Measurements from ENCODE around the gene TENT5C.

The TENT5C gene

DNA sequence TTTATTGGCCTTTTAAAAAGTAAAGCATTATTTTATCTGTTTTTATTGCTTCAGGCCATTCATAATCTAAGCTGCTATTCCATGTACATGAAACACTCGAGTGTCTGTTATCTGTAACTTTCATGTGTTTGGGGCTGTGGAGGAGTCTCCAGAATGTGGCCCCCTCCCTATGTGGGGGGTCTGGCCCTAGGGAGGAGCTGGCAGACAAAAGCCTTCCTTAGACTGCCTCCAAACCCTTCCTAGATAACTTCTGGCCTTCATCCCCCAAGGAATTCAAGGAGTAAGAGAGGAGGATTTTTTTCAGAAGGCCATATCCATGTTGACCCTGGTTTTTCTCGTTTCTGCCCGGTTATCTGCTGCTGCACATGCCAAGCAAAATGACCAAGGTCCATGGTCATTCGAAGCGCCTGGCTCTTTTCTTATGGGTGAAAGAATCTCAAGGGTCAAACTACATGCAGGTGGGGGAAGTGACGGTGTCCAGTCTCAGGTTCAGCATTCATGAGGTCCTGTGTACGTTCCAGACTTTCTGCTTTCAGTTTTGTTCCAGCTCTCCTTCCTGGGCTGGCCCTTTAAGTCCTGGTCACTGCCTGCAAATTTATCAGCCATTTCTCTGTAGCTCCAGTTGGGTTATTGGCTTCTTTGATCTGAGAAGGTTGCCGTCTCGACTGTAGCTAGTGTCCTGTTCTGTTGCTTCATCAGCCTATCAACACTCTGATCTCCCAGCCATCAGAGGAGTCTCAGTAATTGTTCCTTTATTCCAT, 8.3 kb downstream of the TENT5C start:
- DNase-seq (ENCODE audit: low spot score): no peak

DNA sequence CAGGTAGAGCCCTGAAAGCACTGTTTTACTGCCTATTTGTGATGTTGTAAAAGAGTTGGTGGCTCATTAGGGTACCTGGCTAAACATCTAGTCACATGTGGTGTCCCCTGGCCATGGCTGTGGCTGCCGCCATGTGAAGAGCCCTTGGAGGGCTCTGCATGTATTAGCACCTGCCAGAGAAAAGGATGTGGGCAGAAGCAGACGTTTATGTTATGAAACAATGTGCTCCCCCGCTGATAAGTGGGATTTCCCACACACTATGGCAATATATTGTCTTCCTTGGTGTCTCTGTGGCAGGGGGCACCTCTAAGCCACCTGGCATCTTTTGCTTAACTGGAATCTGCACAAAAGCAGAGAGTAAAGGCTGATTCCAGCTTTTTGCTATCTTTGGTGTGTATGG, 9.6 kb downstream of the TENT5C start:
- no peak for DNase-seq (ENCODE audit: low spot score)

DNA sequence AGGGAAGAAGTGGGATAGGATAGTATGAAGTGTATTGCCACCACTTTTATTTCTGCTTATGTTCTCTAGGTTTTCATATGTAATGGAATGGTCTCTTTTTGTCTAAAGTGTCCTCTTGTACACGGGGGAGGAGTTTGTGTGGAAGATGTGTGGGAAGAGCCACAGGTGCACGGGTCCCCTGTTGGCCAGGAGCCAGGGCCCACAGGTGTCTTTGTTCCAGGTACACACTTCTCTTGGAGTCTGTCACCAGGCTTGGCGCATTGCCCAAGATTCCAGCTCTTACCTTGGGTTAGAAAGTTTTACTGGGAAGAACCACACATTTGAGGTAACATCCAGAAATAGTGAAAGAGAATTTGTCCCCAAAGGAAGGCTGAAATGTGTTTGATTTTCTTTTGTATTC, 10.5 kb downstream of the TENT5C start:
- DNase-seq (ENCODE audit: low spot score): no peak

DNA sequence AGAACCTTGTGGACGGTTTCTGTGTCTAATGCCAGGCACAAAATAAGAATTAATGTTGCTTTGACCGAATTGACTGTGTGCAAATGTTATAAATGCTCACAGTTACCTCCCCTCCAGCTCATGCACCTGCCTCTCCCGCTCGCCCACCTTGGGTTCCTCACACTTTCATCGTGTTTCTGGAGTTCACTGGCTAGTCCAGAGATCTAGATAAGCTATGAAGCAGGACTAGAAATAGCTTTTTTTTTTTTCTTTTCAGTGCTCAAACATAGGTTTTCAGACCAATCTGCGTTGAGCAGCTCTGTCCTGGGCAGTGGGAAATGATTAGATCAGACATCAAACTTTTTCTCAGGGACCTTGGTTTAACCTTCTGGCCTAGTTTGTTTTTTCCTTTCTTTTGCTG, 11.1 kb downstream of the TENT5C start:
- DNase-seq (ENCODE audit: low spot score): no peak

DNA sequence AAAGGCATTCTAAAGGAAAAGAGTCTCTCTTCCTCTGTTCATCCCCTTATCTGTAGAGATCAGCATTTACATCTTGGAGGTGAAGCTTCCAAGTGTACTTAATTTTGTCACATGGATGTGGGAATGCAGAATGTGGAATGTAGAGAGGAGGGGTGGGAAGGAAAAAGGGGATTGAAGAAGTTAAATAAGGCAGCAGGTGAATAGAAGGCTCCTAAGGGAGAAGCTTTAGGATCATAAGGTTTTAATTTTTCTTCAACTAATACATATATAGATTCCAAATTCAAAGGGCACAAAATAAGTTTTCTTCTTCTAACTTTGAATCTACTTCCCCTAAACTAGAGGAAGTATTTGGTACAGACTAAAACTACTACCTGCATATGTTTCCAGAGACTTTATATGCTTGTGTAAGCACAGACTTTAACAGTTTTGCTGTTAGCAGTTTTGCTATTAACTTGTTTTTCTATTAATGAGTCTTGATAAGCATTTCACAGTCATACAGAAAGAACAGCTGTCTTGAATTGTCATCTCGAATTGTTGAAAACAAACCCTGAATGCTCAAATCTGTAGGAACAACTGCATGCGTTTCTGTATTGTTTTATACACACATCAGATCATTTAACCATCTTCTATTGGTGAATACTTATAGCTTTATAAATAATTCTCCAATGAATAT, 12.7 kb downstream of the TENT5C start:
- DNase-seq (ENCODE audit: low spot score): no peak

DNA sequence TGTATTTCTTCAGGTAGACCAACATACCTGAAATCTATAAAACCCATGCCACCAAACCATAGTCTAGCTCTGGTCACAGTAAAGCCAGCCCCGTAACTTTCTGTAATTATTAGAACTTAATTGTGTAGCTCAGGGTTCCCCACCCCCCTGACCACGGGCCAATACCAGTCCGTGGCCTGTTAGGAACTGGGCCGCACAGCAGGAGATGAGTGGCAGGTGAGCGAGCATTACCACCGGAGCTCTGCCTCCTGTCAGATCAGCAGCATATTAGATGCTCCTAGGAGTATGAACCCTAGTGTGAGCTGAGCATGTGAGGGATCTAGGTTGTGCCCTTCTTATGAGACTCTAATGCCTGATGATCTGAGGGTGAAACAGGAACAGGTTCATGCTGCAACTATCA, 14.6 kb downstream of the TENT5C start:
- no peak for DNase-seq (ENCODE audit: low spot score)

DNA sequence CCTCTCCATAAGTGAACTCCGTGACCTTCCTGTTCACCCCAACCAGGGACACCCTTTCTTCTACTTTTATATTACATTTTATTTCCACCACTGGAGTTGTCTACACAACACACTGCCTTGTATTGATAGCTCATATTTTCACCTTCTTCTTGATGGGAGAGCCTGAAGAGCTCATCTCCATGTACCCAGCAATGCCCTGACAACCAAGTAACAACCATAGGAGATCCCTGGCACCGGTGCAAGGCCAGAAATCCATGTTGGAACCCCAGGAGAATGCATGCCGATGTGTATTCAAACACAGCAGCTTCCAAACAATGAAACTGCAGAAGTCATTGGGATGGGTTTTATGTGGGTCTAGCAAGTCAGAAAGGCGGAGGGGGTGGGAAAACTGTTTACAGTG, 15.5 kb downstream of the TENT5C start:
- no peak for DNase-seq (ENCODE audit: low spot score)

DNA sequence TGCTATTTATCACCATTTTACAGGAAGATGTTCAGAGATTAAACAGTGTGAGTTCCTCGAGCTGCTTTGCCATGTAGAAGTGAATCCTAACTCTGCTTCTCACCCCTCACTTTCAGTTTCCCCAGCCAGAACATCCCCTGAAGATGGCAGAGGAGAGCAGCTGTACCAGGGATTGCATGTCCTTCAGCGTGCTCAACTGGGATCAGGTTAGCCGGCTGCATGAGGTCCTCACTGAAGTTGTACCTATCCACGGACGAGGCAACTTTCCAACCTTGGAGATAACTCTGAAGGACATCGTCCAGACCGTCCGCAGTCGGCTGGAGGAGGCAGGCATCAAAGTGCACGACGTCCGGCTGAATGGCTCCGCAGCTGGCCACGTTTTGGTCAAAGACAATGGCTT, 16.9 kb downstream of the TENT5C start:
- no peak for DNase-seq (ENCODE audit: low spot score)

DNA sequence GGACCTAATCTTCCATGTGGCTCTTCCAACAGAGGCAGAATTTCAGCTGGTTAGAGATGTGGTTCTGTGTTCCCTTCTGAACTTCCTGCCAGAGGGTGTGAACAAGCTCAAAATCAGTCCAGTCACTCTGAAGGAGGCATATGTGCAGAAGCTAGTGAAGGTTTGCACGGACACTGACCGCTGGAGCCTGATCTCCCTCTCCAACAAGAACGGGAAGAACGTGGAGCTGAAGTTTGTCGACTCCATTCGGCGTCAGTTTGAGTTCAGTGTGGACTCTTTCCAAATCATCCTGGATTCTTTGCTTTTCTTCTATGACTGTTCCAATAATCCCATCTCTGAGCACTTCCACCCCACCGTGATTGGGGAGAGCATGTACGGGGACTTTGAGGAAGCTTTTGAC, 17.3 kb downstream of the TENT5C start:
- no peak for DNase-seq (ENCODE audit: low spot score)

DNA sequence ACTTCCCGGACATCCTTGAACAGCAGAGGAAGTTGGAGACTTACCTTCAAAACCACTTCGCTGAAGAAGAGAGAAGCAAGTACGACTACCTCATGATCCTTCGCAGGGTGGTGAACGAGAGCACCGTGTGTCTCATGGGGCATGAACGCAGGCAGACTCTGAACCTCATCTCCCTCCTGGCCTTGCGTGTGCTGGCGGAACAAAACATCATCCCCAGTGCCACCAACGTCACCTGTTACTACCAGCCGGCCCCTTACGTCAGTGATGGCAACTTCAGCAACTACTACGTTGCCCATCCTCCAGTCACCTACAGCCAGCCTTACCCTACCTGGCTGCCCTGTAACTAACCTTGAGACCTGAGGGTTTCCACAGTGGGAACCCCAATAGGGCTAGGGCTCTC, 17.9 kb downstream of the TENT5C start:
- DNase-seq (ENCODE audit: low spot score): no peak

DNA sequence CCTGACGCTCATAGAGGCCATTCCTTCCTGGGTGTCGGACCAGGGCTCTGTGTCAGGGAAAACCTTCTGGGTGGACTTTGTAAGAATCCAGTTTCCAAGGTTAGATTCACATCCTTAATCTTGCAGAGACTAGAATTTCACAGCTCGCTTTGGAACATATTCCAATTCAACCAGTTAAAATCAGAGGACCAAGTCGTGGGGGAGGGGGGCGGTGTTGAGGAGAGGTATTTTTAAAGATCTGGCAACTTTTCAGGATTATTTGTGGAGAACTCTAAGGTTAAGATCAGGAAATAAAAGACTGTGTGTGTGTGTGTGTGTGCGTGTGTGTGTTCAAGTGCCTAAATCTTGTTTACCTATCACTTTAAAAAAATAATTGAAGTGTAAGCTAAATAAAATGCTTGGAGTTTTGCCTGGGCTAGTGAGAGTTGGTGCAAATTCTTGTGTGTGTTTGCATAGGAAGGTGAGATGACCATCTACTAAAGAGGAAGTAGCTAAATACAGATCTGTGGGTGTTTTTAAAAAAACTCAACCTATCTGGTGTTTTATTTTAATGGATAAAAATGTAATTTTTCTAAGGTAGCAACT, 21.8 kb downstream of the TENT5C start:
- no peak for DNase-seq (ENCODE audit: low spot score)

DNA sequence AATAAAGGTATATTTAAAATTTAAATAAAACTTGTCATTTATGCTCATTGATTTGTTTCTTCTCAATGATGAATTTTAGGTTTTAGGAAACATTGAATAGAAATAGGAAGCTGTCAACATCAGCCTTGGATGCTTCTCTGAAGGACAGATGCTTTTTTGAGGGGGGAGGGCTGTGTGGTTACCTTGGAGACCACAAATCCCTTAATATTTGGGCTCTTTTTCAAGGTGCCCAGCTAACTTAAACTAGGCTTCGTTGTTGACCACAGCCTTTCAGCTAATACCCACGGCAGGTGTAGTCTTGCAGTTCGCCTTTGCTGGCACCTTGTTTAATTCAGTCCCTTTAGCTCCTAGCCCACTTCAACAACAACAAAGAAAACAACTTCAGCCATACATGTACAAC, 22.5 kb downstream of the TENT5C start:
- no peak for DNase-seq (ENCODE audit: low spot score)

DNA sequence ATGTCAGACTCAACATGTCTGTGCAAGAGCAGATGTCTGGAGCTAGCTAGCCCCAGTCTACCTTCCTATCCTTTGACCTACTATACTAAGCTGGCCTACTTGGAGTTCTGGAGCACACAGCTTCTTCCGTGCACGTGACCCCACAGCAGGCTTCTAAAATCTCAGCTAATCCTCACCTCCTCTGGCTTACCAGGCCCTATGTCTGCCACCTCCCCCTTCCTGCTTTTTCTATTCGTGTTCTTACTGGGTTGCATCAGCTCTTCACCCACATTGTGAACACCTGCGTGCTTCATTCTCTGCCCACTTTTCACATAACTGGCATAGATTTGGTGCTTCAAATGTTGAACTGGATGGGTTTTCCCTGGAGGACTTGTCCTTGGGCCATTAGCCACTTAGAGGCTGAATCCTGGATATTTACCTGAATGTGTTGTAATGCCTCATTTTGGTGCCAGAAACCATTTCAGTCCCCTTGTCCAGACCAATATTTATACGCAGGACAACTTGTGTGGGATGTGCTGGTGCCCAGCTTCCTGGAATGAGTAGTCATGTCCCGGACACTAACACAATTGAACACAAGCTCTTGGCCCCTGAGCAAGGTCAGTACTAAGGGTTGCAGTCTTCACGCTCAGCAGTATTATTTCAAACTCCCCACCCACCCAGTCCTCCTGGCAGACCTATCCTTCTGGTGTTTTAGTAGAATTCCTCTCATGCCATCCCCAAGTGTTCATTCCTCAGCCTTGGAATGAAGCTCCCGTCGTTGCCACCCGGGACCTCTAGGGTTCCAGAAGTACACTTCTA, 24.0 kb downstream of the TENT5C start:
- no peak for DNase-seq (ENCODE audit: low spot score)

DNA sequence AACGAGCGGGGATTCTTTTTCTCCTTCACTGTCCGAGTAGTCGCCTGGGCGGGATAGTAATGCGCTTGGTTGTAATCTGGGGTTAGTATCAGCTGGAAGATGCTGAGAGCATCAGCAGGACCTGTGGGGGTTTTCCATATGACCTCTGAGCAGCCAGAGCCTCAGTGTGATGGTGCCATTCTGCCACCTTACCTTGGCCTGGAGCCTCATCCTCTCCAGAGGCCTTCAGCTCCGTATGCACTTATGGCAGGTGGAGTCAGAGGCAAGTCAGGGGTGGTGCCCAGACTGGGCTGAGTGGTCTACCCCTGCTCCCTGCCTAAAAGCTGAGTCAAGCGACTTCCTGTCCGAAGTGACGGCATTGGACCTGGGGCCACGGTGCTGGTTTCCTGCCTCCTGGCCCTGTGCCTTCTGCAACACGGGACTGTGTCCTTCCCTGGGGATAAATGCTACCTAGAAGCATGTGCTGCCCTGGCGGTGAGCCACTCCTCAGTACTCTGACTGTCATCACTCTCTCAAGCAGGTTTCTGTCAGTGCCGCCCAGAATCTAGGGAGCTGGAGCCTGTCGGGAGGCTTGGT, 24.7 kb downstream of the TENT5C start:
- DNase-seq (ENCODE audit: low spot score): no peak

DNA sequence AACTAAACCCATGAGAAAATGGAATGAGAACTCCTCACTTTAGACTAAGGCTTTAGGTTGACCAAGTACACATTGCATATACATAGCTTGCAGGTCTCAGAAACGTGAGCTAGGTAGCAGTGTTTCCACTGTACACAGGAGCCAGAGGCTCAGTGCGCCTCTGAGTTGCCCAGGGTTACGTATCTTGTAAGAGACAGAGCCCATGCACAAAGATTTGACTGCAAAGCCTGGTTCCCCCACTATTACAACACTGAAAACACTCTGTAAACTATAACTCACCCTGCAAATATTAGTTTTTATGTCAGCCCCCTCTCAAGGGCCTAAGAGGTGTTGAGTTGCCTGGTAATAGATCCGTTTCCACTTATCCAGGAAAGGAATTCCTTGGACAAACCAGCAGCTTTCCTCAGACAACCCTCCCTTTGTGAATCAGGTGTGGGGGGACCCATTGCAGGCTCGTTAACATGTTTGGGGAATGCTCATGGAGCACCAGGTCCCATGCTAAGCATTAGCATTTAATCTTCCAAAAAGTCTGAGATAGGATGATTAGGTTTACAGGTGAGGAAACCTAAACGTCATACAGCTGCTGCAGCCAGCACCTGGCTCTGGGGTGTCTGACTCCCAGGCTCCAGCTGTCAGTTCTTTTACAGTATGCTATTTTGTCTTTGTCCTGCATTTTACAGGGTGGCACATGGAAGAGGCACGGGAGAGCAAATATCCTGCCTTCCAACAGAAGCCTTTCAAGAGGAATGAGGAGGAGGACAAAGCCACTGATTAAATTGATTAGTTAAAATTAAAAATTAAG, 25.7 kb downstream of the TENT5C start:
- no peak for DNase-seq (ENCODE audit: low spot score)

DNA sequence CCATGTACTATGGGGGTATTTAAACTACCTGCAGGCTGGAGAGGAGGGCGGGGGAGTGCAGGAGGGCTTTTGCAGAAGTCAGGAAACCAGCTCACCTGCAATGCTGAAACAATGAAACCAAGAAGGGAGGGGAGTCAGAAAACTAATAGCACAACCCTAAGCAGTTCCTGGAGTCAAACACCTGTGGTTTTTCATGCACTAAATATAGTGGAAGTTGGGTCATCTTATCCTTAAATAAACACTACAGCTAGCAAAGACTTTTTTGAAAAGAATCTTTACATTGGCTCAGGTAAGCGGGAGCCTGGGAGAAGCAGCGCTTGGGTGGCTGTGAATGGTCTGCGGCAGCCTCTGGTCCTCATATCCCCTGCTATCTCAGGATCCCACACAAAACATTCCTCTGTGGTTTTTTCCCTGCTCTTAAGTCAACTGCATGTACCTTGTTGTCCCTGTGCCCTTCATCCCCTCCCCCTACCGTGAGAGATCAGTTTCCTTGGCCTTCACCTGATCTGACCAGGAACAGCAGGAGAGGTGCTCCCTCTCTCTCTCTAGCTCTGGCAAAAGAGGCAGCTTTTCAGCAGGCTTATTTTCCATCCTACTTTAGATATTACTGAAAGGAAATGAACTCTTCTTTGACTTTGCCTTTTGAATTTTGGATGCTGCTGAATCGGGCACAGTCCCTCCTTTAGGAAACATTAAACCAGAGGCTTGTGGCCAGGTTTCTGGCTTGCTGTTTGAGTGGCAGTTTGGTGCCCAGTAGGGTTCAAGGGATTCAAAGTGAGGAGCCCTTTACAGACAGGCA, 26.6 kb downstream of the TENT5C start:
- DNase-seq (ENCODE audit: low spot score): peak; percentile 24

DNA sequence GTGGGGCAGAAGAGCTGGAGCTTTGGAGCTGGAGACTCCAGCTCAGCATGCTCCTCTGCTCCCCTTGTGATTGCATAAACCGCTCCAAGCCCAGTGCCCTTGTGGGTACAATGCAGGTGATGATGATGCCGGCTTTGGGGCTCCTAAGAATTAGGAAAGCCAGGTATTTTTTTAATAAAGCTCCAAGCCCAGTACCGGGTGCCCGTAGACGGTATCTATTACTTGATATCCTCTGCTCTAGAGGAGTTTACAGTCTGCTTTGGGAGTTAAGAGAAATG, 27.2 kb downstream of the TENT5C start:
- no peak for DNase-seq (ENCODE audit: low spot score)

DNA sequence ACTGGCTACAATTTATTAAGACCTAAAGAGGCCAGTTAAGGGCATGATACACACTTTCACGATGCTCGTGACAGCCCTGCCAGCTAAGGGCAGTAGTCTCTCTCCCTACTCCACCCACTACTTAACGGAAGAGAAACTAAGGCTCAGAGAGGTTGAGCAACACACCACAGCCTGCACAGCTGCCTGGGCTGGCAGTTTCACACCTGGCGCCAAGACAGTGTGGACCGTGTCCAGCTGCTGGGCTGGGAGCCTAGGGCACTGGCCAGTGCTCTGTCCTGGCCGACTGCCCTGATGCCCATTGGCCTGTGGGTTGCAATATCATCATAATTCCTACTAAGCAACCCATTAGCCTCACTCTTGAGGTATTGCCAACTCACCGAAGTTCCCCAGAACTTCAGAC, 27.6 kb downstream of the TENT5C start:
- DNase-seq (ENCODE audit: low spot score): no peak

DNA sequence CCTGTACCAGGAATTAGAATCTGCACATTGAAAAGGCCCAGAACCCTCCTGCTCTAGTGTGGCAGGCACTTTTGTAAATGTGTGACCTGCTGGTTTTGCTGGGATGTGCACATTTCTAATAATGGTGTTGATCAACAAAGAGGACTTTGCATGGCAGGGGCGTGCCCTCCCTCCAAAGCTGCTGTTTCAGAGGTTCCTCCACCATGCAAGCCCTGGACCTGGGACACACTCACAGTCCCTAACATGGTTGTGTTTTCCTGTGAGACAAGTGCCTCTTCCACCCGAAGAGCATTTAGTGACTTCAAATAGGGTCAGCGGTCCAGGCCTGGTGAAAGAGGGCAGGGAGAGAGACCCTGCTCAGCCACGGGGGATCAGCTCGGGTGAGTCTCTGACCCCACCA, 28.1 kb downstream of the TENT5C start:
- no peak for DNase-seq (ENCODE audit: low spot score)

DNA sequence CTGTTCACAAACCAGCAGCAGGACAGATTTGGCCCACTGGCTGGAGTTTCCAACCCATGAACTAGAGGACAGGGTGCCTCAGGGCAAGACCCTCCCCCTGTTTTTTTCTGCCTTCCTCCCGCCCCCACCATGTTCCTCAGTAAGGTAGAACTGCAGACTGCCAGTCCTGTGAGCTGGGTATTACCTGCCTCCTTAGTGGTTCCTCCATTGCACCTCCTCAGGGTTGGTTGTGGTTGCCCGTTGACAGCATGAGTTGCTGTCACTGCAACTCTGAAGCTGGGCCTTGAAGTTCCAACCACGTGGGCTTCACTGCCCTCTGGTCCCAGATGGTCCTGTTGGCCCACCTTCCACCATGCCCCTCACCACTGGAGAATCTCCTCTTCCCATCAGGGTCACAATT, 28.8 kb downstream of the TENT5C start:
- DNase-seq (ENCODE audit: low spot score): no peak

DNA sequence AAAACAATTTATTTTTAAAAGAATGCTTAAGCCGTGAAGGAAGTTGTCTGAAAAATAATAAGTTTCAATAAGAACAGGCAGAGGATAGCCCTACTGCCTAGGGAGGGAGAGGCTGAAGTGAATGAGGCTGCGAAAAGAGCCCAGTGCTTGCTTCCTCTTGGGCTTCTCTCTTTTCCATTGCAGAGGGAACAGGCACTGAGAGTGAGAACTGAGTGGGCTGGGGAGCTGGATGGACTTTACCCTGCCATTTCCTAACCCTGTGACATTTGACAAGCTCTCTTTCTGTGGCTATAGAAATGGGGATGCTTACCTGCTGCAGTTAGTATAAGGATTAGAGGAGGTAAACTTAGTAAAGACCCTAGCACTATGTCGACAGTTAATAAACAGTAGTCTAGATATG, 30.0 kb downstream of the TENT5C start:
- no peak for DNase-seq (ENCODE audit: low spot score)
